GM12892 (cell line): ENCODE results near the gene GPR137.

Experiments
- DNase-seq: peaks from one replicate; pipeline ENCODE4 v3.0.0; 2011; ENCODE audit not compliant: insufficient read length
- FAIRE-seq: peaks from 2 replicates; lab custom pipeline; 2011; peaks lifted over from hg19 to GRCh38; lab: Jason Lieb, UNC
- POLR2A ChIP-seq: IDR thresholded peaks from 2 replicates; pipeline ENCODE4 v1.6.1; 2011; ENCODE audit warnings: low read depth, low read length, control low read depth
- POLR2AphosphoS5 ChIP-seq: IDR thresholded peaks from 2 replicates; pipeline ENCODE4 v1.6.1; 2011; ENCODE audit warnings: low read depth, low read length, control low read depth
- TAF1 ChIP-seq: IDR thresholded peaks from 2 replicates; pipeline ENCODE4 v1.6.1; 2011; ENCODE audit warnings: low read depth, mild to moderate bottlenecking, control low read depth, low read length, borderline replicate concordance

The GPR137 gene

GRCh38 chr11:64292460-64293254 is 7.0 kb downstream of the GPR137 start:
- DNase-seq (no peak), FAIRE-seq (no peak)
- no peak for TF ChIP-seq POLR2AphosphoS5
- no peak for TF ChIP-seq TAF1
- TF ChIP-seq POLR2A, result no peak

- TF ChIP-seq TAF1 (no peak), POLR2AphosphoS5 (no peak), POLR2A (no peak)
- no peak for FAIRE-seq
- DNase-seq, result no peak
These were observed 9.1 kb downstream of the GPR137 start for GRCh38 chr11:64294774-64295173.

GRCh38 chr11:64295760-64296159 is 10.1 kb downstream of the GPR137 start:
- DNase-seq (no peak), FAIRE-seq (no peak)
- TF ChIP-seq POLR2AphosphoS5 (no peak), TAF1 (no peak), POLR2A (no peak)

GRCh38 chr11:64296236-64296635 is 10.6 kb downstream of the GPR137 start:
- TF ChIP-seq POLR2AphosphoS5 (no peak), POLR2A (no peak), TAF1 (no peak)
- no peak for FAIRE-seq
- DNase-seq, result no peak

- FAIRE-seq, result no peak
- no peak for TF ChIP-seq POLR2AphosphoS5
- TF ChIP-seq POLR2A, result no peak
- no peak for TF ChIP-seq TAF1
These were observed 11.4 kb downstream of the GPR137 start for GRCh38 chr11:64296830-64297698.

GRCh38 chr11:64297699-64298358 is 12.2 kb downstream of the GPR137 start:
- TF ChIP-seq TAF1 (no peak), POLR2AphosphoS5 (no peak), POLR2A (no peak)
- no peak for FAIRE-seq
- DNase-seq, result no peak

More at GRCh38 chr11:64296830-64297698, 11.4 kb downstream of the GPR137 start:
- no peak for DNase-seq

GRCh38 chr11:64298966-64299846 is 13.6 kb downstream of the GPR137 start:
- TF ChIP-seq POLR2A (no peak), TAF1 (no peak), POLR2AphosphoS5 (no peak)
- no peak for DNase-seq
- FAIRE-seq, result no peak

GRCh38 chr11:64299847-64300648 is 14.4 kb downstream of the GPR137 start, which contains the start of gene CATSPERZ:
CATSPERZ (plus strand) TSS chr11:64300358; CDS start chr11:64300411, 53 bp downstream.
- TF ChIP-seq POLR2A, result no peak
- no peak for TF ChIP-seq POLR2AphosphoS5
- TF ChIP-seq TAF1, result no peak
- no peak for FAIRE-seq
- no peak for DNase-seq

GRCh38 chr11:64303109-64304031 is 17.7 kb downstream of the GPR137 start:
- TF ChIP-seq TAF1, result no peak
- no peak for TF ChIP-seq POLR2A
- no peak for TF ChIP-seq POLR2AphosphoS5
- DNase-seq (no peak), FAIRE-seq (no peak)

- FAIRE-seq (no peak), DNase-seq (no peak)
- TF ChIP-seq POLR2A (no peak), TAF1 (no peak), POLR2AphosphoS5 (no peak)
These were observed 18.3 kb downstream of the GPR137 start for GRCh38 chr11:64304032-64304315.
